ENCODE results near the gene PDE7B. TPM values are rescaled to one million over a fixed set of nuclear protein-coding genes. Genes with fewer than 3 reads are reported as not detected.

The PDE7B gene
- total RNA-seq, 1 donor from 2014 or later, result 0.62 TPM

GRCh38 chr6:135953818-135954217 lies 102.3 kb downstream of the PDE7B start:
- H3K27me3 Mint-ChIP-seq (ENCODE audit: unreplicated experiment), result no peaks in the 10 kb centered on the region
- no peaks in the 10 kb centered on the region for H3K36me3 Mint-ChIP-seq (ENCODE audit: low read depth, unreplicated experiment)
- H3K27ac Mint-ChIP-seq (ENCODE audit: unreplicated experiment), result no peak overlapping the region

GRCh38 chr6:135955099-135955498 lies 103.6 kb downstream of the PDE7B start:
- TF ChIP-seq, protein P1, sequence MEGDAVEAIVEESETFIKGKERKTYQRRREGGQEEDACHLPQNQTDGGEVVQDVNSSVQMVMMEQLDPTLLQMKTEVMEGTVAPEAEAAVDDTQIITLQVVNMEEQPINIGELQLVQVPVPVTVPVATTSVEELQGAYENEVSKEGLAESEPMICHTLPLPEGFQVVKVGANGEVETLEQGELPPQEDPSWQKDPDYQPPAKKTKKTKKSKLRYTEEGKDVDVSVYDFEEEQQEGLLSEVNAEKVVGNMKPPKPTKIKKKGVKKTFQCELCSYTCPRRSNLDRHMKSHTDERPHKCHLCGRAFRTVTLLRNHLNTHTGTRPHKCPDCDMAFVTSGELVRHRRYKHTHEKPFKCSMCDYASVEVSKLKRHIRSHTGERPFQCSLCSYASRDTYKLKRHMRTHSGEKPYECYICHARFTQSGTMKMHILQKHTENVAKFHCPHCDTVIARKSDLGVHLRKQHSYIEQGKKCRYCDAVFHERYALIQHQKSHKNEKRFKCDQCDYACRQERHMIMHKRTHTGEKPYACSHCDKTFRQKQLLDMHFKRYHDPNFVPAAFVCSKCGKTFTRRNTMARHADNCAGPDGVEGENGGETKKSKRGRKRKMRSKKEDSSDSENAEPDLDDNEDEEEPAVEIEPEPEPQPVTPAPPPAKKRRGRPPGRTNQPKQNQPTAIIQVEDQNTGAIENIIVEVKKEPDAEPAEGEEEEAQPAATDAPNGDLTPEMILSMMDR (IDR thresholded peaks at IDR 0.05; ENCODE audit: unreplicated experiment), result no peak
- DNase-seq (ENCODE audit: low spot score), result no peak
- H3K27me3 Mint-ChIP-seq (ENCODE audit: unreplicated experiment), result no peaks in the 10 kb centered on the region
- H3K4me3 Mint-ChIP-seq (ENCODE audit: unreplicated experiment), result no peak overlapping the region
- no peaks in the 10 kb centered on the region for H3K36me3 Mint-ChIP-seq (ENCODE audit: low read depth, unreplicated experiment)
- no peaks in the 10 kb centered on the region for H3K9me3 Mint-ChIP-seq (ENCODE audit: unreplicated experiment)
- no peak overlapping the region for H3K27ac Mint-ChIP-seq (ENCODE audit: unreplicated experiment)
- H3K4me1 Mint-ChIP-seq (ENCODE audit: unreplicated experiment), result no peaks in the 10 kb centered on the region

More at GRCh38 chr6:135953818-135954217, 102.3 kb downstream of the PDE7B start:
- H3K4me3 Mint-ChIP-seq (ENCODE audit: unreplicated experiment), result no peak overlapping the region
- TF ChIP-seq, protein P1 (IDR thresholded peaks at IDR 0.05; ENCODE audit: unreplicated experiment), result no peak
- no peaks in the 10 kb centered on the region for H3K4me1 Mint-ChIP-seq (ENCODE audit: unreplicated experiment)
- no peak for DNase-seq (ENCODE audit: low spot score)
- no peaks in the 10 kb centered on the region for H3K9me3 Mint-ChIP-seq (ENCODE audit: unreplicated experiment)

DNA sequence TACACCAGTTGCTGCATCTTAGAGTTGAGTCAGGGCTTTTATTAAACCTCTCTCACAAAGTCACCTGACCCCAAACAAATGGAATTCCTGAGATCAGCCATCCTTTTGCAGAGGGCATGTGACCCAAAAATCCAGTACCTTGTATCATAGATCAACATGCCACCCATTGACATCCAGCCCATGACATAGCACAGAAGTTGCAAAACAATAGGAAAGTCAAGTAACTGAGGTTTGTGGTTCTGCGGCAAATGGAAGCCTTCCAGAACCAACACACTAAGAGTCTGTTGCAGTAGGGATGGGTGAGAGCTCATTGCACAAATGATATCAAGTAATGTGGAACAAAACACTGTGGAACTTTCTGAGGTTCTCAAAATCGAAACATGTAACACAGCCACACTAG lies 111.2 kb downstream of the PDE7B start:
- Mint-ChIP-seq H3K27ac (ENCODE audit: unreplicated experiment) (no peak overlapping the region), H3K36me3 (ENCODE audit: low read depth, unreplicated experiment) (peaks cover 4% of the 10 kb centered on the region), H3K4me3 (ENCODE audit: unreplicated experiment) (no peak overlapping the region), H3K27me3 (ENCODE audit: unreplicated experiment) (no peaks in the 10 kb centered on the region), H3K4me1 (ENCODE audit: unreplicated experiment) (no peaks in the 10 kb centered on the region), H3K9me3 (ENCODE audit: unreplicated experiment) (no peaks in the 10 kb centered on the region)
- DNase-seq (ENCODE audit: low spot score), result no peak
- TF ChIP-seq, protein P1 (IDR thresholded peaks at IDR 0.05; ENCODE audit: unreplicated experiment), result no peak

- DNase-seq (ENCODE audit: low spot score), result no peak
- Mint-ChIP-seq H3K4me1 (ENCODE audit: unreplicated experiment) (no peaks in the 10 kb centered on the region), H3K9me3 (ENCODE audit: unreplicated experiment) (no peaks in the 10 kb centered on the region), H3K36me3 (ENCODE audit: low read depth, unreplicated experiment) (no peaks in the 10 kb centered on the region), H3K4me3 (ENCODE audit: unreplicated experiment) (no peak overlapping the region), H3K27me3 (ENCODE audit: unreplicated experiment) (no peaks in the 10 kb centered on the region), H3K27ac (ENCODE audit: unreplicated experiment) (no peak overlapping the region)
- TF ChIP-seq, protein P1 (IDR thresholded peaks at IDR 0.05; ENCODE audit: unreplicated experiment), result no peak
Observed at GRCh38 chr6:135970750-135971149, 119.2 kb downstream of the PDE7B start.

DNA sequence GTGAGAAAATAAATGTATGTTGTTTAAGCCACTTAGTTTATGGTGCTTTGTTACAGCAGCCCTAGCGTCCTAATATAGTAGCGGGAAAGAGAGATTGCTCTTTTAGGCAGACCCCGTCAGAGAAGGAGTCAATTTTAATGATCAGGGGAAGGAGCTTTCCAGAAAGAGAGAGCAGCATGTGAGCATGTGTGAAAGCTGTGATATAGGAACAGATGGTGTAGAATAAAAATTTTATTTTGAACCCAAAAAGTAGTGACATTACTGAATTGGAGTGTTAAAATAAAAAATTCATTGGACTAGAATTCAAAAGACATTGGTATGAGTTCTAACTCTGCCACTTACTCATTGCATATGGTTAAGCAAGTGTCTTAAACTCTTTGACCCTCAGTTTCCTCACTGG lies 119.8 kb downstream of the PDE7B start:
- no peaks in the 10 kb centered on the region for H3K36me3 Mint-ChIP-seq (ENCODE audit: low read depth, unreplicated experiment)
- H3K4me1 Mint-ChIP-seq (ENCODE audit: unreplicated experiment), result peaks cover 2% of the 10 kb centered on the region
- H3K27ac Mint-ChIP-seq (ENCODE audit: unreplicated experiment), result no peak overlapping the region
- no peaks in the 10 kb centered on the region for H3K9me3 Mint-ChIP-seq (ENCODE audit: unreplicated experiment)
- DNase-seq (ENCODE audit: low spot score), result no peak
- H3K27me3 Mint-ChIP-seq (ENCODE audit: unreplicated experiment), result no peaks in the 10 kb centered on the region
- TF ChIP-seq, protein P1 (IDR thresholded peaks at IDR 0.05; ENCODE audit: unreplicated experiment), result no peak
- H3K4me3 Mint-ChIP-seq (ENCODE audit: unreplicated experiment), result no peak overlapping the region

Data from endothelial cell (in vitro differentiated cells).